Activated CD4-positive, alpha-beta T cell treated with anti-CD3 and anti-CD28 coated beads for 48 hours (primary cell): ENCODE data around the gene DOK5.

Source experiments
- DNase-seq: peaks from one replicate; pipeline ENCODE4 v3.0.0-alpha.2; 2020

Gene DOK5

GRCh38 chr20:54515793-54516628, 40.6 kb downstream of the DOK5 start:
- DNase-seq: no peak

DNA sequence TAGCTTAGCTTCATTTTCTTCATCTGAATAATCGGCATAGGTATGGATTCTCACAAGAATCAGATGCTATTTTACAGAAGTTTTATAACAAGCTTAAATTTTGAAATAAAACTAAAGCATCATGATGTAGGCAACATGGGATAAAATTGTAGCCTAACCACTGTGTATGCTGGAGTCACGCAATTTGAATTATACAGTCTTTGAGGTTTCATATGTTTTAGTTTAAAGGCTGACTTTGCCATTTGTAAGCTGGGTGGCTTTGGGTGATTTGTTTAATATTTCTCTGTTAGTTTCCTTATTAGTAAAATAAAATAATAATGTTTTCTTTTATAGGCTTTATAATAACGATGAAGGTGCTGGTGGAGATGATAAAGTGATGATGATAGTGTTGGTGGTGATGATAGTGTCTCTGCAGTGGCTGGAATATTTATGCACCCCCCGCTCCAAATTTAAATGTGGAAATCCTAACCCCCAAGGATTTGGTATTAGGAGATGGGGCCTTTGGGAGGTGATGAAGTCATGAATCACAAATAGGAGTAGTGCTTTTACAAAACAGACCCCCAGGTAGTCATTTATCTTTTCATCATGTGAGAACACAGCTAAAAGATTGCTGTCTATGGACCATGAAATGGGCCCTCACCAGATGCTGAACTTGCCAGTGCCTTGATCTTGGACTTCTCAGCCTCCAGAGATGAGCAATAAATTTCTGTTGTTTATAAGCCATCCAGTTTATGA, 42.0 kb downstream of the DOK5 start:
- no peak for DNase-seq

- no peak for DNase-seq
Observed at GRCh38 chr20:54524849-54525248, 49.5 kb downstream of the DOK5 start.

- no peak for DNase-seq
Observed at GRCh38 chr20:54525916-54526590, 50.7 kb downstream of the DOK5 start.

GRCh38 chr20:54526801-54527200, 51.4 kb downstream of the DOK5 start:
- DNase-seq: no peak

DNA sequence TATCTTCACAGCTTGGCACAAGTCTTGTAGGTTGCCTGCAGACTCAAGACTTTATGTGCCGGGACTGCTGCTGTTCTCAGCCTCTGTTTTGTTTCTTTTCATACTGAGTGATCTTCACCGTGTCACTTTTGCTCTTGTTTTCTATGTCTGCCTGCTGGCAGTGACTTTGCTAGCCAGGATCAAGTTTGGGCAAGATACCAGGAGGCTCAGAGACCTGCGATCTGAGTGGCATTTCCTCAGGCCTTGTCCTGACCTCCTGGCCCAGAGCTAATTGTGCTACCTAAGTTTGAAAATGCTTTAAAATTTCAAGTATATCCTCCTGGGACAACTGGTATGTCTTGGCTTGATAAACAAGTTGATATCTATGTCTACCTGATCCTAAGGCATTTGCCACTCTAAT, 57.2 kb downstream of the DOK5 start:
- DNase-seq: no peak

DNA sequence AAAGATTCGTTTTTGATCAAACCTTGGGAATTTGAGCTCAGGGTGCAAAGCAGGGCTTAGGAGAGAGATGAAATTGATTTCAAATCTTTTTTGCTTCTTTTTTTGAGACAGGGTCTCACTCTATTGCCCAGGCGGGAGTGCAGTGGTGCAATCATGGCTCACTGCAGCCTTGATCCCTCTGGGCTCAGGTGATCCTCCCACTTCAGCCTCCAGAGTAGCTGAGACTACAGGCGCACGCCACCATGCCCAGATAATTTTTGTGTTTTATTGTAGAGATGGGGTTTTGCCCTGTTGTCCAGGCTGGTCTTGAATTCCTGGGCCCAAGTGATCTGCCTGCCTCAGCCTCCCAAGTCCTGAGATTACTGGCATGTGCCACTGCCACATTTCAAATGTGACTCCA, 58.7 kb downstream of the DOK5 start:
- no peak for DNase-seq

GRCh38 chr20:54535033-54535432, 59.6 kb downstream of the DOK5 start:
- no peak for DNase-seq

GRCh38 chr20:54535746-54536145, 60.4 kb downstream of the DOK5 start:
- DNase-seq: no peak

GRCh38 chr20:54539521-54540046, 64.2 kb downstream of the DOK5 start:
- DNase-seq: no peak

DNA sequence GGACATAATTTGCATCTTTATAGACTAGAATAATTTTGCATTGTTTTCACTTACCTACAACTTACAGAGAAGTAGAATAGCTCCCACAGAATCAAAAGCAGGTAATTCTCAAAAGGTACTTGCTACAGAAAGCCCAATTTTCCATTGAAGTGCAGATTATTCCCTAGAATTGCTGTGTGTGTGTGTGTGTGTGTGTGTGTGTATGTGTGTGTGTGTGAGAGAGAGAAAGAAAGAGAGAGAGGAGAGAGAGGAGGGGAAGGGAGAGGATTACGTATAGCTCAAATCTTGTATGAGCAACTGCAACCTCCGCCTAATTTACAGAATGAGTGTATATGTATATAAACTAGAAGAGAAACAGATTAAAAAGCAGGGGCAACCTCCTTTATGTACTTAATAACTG, 68.0 kb downstream of the DOK5 start:
- DNase-seq: no peak

GRCh38 chr20:54545676-54546358, 70.4 kb downstream of the DOK5 start:
- no peak for DNase-seq

- no peak for DNase-seq
Observed at GRCh38 chr20:54548849-54549248, 73.5 kb downstream of the DOK5 start.

- no peak for DNase-seq
Observed at GRCh38 chr20:54549658-54550326, 74.4 kb downstream of the DOK5 start.

- no peak for DNase-seq
Observed at GRCh38 chr20:54550776-54551396, 75.5 kb downstream of the DOK5 start.

- no peak for DNase-seq
Observed at GRCh38 chr20:54554006-54554405, 78.6 kb downstream of the DOK5 start.

DNA sequence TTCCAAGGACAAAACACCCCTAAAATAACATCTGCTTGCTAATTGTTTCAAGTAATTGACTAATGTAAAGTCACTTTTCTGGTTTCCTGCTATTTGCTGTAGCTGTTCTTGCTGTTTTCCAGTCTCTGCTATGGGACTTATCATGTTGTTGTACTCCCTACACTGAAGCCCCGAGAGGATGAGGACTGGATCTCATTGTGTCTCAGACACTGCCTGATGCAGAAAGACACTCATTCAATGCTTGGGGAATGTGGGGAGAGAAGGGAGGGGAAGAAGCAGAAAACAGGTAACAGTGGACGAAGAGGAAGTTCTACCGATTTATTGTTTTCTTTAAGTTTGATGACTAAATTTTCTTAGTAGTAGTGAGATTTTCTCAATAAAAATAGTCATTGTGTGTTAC, 79.8 kb downstream of the DOK5 start:
- no peak for DNase-seq

- no peak for DNase-seq
Observed at GRCh38 chr20:54556406-54556805, 81.0 kb downstream of the DOK5 start.

DNA sequence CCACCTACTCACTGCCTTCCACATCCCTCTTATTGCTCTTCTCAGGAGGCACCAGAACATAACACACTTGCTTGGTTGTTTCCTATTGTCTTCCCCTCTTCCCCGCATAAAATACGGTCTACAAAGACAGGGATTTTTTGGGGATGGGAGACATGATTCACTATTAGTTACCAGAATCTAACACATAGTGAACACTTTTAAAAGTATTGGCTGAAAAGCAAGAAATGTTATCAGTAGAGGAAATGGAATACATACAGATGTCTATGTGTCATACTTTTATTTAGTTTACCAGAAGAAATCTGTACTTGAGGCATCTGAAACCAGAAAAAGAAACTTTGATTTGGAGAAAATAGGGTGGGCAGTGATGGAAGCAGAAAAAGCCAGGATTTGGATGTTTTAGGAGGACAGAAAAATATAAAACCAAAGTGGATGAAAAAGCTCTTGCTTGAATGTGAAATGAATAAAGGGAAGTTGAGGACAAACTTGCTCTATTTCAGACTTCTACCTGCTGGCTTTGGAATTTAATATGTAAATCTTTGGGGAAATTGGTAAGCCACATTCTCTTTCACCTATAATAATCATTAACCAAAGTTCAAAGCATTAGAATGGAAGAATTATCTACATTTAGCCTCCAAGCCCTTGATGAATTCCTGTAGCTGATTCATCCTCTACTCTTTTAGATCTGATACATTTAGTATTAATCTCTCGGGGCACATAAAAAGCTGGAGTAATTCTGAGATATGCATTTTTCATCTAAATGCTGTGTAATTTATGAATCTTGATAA, 82.6 kb downstream of the DOK5 start:
- DNase-seq: no peak

DNA sequence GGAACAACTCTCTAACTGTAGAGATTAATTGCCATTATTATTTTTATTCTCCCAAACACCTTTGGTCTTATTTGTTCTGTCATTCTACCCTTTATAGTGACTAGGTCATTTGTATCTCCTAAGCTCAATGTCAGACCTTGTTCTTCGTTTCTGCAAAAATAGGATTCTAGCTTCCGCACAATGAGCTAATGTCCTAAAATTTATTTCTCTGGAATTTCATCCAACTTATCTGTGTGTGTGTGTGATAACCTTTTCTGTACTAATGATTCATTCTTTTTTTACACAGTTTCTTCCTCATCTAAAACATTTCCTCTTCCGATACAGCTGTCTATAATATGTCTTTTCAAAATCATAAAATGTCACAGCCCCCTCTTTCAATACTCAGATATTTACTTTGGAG, 84.5 kb downstream of the DOK5 start:
- DNase-seq: no peak

- DNase-seq: no peak
Observed at GRCh38 chr20:54560357-54560756, 85.0 kb downstream of the DOK5 start.
